ENCODE data around the gene UGDH. TPM values are rescaled to one million over a fixed set of nuclear protein-coding genes. Genes with fewer than 3 reads are reported as not detected.

The UGDH gene
- total RNA-seq, 3 donors from 2014 or later: 68.3 to 134 (median 74.9) TPM

GRCh38 chr4:39476187-39476895 lies 50.9 kb downstream of the UGDH start:
- Histone ChIP-seq H3K36me3 (no peaks in the 10 kb centered on the region), H3K27ac (no peak overlapping the region), H3K9me3 (no peaks in the 10 kb centered on the region), H3K27me3 (no peaks in the 10 kb centered on the region), H3K4me3 (no peak overlapping the region), H3K4me1 (no peaks in the 10 kb centered on the region)
- intact Hi-C loops (cut with DNase I; ENCODE audit: low total_unique reads): no loop called here
- no peak for DNase-seq (ENCODE audit: low spot score in 2 of 2)
- no peak for TF ChIP-seq POLR2AphosphoS5 (IDR thresholded peaks at IDR 0.05)
- no peak for TF ChIP-seq CTCF (IDR thresholded peaks at IDR 0.05)
- no peak for TF ChIP-seq POLR2A (IDR thresholded peaks at IDR 0.05)

- Histone ChIP-seq H3K4me3 (no peak overlapping the region), H3K36me3 (no peaks in the 10 kb centered on the region), H3K9me3 (no peaks in the 10 kb centered on the region), H3K4me1 (no peaks in the 10 kb centered on the region), H3K27ac (no peak overlapping the region), H3K27me3 (no peaks in the 10 kb centered on the region)
- no peak for TF ChIP-seq CTCF (IDR thresholded peaks at IDR 0.05)
- TF ChIP-seq POLR2AphosphoS5 (IDR thresholded peaks at IDR 0.05): no peak
- no peak for TF ChIP-seq POLR2A (IDR thresholded peaks at IDR 0.05)
- no peak for DNase-seq (ENCODE audit: low spot score in 2 of 2)
- intact Hi-C loops (cut with DNase I; ENCODE audit: low total_unique reads): no loop called here
These were observed 54.8 kb downstream of the UGDH start for GRCh38 chr4:39472396-39472795.

GRCh38 chr4:39470402-39470801 lies 56.8 kb downstream of the UGDH start:
- no peaks in the 10 kb centered on the region for H3K9me3 ChIP-seq
- no peak overlapping the region for H3K27ac ChIP-seq
- H3K4me1 ChIP-seq: no peaks in the 10 kb centered on the region
- H3K27me3 ChIP-seq: no peaks in the 10 kb centered on the region
- H3K4me3 ChIP-seq: no peak overlapping the region
- H3K36me3 ChIP-seq: no peaks in the 10 kb centered on the region
- intact Hi-C loops (cut with DNase I; ENCODE audit: low total_unique reads): no loop called here
- DNase-seq (ENCODE audit: low spot score in 2 of 2): no peak
- TF ChIP-seq POLR2AphosphoS5 (IDR thresholded peaks at IDR 0.05) (no peak), POLR2A (IDR thresholded peaks at IDR 0.05) (no peak)

- Histone ChIP-seq H3K4me3 (no peak overlapping the region), H3K27me3 (no peaks in the 10 kb centered on the region), H3K27ac (peak overlapping the region; percentile 20 to 72), H3K36me3 (no peaks in the 10 kb centered on the region), H3K4me1 (no peaks in the 10 kb centered on the region), H3K9me3 (no peaks in the 10 kb centered on the region)
- DNase-seq (ENCODE audit: low spot score in 2 of 2): no peak
- TF ChIP-seq POLR2A (IDR thresholded peaks at IDR 0.05) (no peak), CTCF (IDR thresholded peaks at IDR 0.05) (peak; percentile 69 to 90 (median 77))
- intact Hi-C loops (cut with DNase I; ENCODE audit: low total_unique reads): loop anchor here (10.0 kb wide), 1 partner anchor 505 kb away; the partner anchor contains the start of gene PDS5A
These were observed 57.7 kb downstream of the UGDH start for GRCh38 chr4:39469429-39470077.

GRCh38 chr4:39467464-39467863 lies 59.8 kb downstream of the UGDH start:
- TF ChIP-seq POLR2A (IDR thresholded peaks at IDR 0.05) (no peak), POLR2AphosphoS5 (IDR thresholded peaks at IDR 0.05) (no peak), CTCF (IDR thresholded peaks at IDR 0.05) (no peak)
- H3K27ac ChIP-seq: no peak overlapping the region
- H3K36me3 ChIP-seq: no peaks in the 10 kb centered on the region
- no peaks in the 10 kb centered on the region for H3K27me3 ChIP-seq
- H3K4me1 ChIP-seq: no peaks in the 10 kb centered on the region
- H3K4me3 ChIP-seq: no peak overlapping the region
- H3K9me3 ChIP-seq: no peaks in the 10 kb centered on the region
- no peak for DNase-seq (ENCODE audit: low spot score in 2 of 2)
- intact Hi-C loops (cut with DNase I; ENCODE audit: low total_unique reads): loop anchor here (10.0 kb wide), 1 partner anchor 507 kb away; the partner anchor contains the start of gene PDS5A

Data from breast epithelium (tissue), 4 donors.